HG02623 (cell line): Measurements from ENCODE around the gene DCHS2.
A peak's percentile ranks its signal among the peaks of the same experiment; 100 is the strongest.

ENCODE experiments used
- ATAC-seq: cut with Tn5 transposase; IDR thresholded peaks from one replicate; pipeline ENCODE4 v1.9.1; 2021; ENCODE audit warnings: moderate library complexity; ENCODE audit not compliant: unreplicated experiment

DCHS2 gene

GRCh38 chr4:154455111-154455510, 36.5 kb downstream of the DCHS2 start:
- ATAC-seq = no peak

GRCh38 chr4:154454710-154455109, 36.9 kb downstream of the DCHS2 start:
- no peak for ATAC-seq

- no peak for ATAC-seq
These were observed 38.7 kb downstream of the DCHS2 start for GRCh38 chr4:154452798-154453346.

GRCh38 chr4:154450966-154451365, 40.6 kb downstream of the DCHS2 start:
- ATAC-seq = no peak

GRCh38 chr4:154444958-154445357, 46.6 kb downstream of the DCHS2 start:
- no peak for ATAC-seq

GRCh38 chr4:154441982-154442381, 49.6 kb downstream of the DCHS2 start:
- no peak for ATAC-seq

GRCh38 chr4:154441124-154441523, 50.5 kb downstream of the DCHS2 start:
- no peak for ATAC-seq

- ATAC-seq = no peak
These were observed 52.4 kb downstream of the DCHS2 start for GRCh38 chr4:154439224-154439623.

- no peak for ATAC-seq
These were observed 55.7 kb downstream of the DCHS2 start for GRCh38 chr4:154435895-154436294.

- ATAC-seq = no peak
These were observed 58.1 kb downstream of the DCHS2 start for GRCh38 chr4:154433543-154433942.

GRCh38 chr4:154429176-154429575, 62.4 kb downstream of the DCHS2 start:
- no peak for ATAC-seq

GRCh38 chr4:154427149-154427548, 64.5 kb downstream of the DCHS2 start:
- no peak for ATAC-seq

- no peak for ATAC-seq
These were observed 66.1 kb downstream of the DCHS2 start for GRCh38 chr4:154425514-154425913.

GRCh38 chr4:154424810-154425484, 66.7 kb downstream of the DCHS2 start:
- ATAC-seq = no peak

- ATAC-seq = peak; percentile 29
These were observed 69.4 kb downstream of the DCHS2 start for GRCh38 chr4:154422152-154422551.

- ATAC-seq = peak; percentile 39
These were observed 70.0 kb downstream of the DCHS2 start for GRCh38 chr4:154421618-154422017.

- ATAC-seq = no peak
These were observed 74.3 kb downstream of the DCHS2 start for GRCh38 chr4:154417373-154417673.

- ATAC-seq = peak; percentile 29
These were observed 75.4 kb downstream of the DCHS2 start for GRCh38 chr4:154416190-154416547.

GRCh38 chr4:154415313-154415712, 76.3 kb downstream of the DCHS2 start:
- no peak for ATAC-seq

GRCh38 chr4:154414796-154415195, 76.8 kb downstream of the DCHS2 start:
- ATAC-seq = no peak

- no peak for ATAC-seq
These were observed 77.2 kb downstream of the DCHS2 start for GRCh38 chr4:154414371-154414770.

- ATAC-seq = no peak
These were observed 84.2 kb downstream of the DCHS2 start for GRCh38 chr4:154407443-154407842.
